Activated CD4-positive, alpha-beta T cell treated with anti-CD3 and anti-CD28 coated beads for 4 hours (primary cell): ENCODE measurements around the gene NIPSNAP2.
"Not testable (repeated sequence)": the region's sequence is repeated elsewhere in the genome, so short reads cannot be mapped to it uniquely, and the experiment has no call there.

Source experiments
- DNase-seq, 2 donors: peaks; one replicate each; pipeline ENCODE4 v3.0.0-alpha.2; 2020

Gene NIPSNAP2

DNA sequence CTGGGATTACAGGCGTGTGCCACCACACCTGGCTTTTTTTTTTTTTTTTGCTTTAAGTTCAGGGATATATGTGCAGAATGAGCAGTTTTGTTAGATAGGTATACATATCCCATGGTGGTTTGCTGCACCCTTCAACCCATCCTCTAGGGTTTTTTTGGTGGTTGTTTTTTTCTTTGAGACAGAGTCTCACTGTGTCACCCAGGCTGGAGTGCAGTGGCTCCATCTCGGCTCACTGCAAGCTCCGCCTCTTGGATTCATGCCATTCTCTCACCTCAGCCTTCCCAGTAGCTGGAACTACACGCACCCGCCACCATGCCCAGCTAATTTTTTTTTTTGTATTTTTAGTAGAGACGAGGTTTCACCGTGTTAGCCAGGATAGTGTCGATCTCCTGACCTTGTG is 84.4 kb downstream of the NIPSNAP2 start:
- not testable (repeated sequence) for DNase-seq
